GM19452 (cell line): ENCODE results near the gene POC5.
"Not testable (repeated sequence)": the region's sequence is repeated elsewhere in the genome, so short reads cannot be mapped to it uniquely, and the experiment has no call there.

Experiments used
- ATAC-seq: cut with Tn5 transposase; IDR thresholded peaks from one replicate; pipeline ENCODE4 v1.9.1; 2021; ENCODE audit not compliant: unreplicated experiment

Gene POC5

GRCh38 chr5:75706016-75706415, 11.2 kb downstream of the POC5 start:
- no peak for ATAC-seq

- ATAC-seq, result no peak
Observed at GRCh38 chr5:75701856-75702255, 15.4 kb downstream of the POC5 start.

DNA sequence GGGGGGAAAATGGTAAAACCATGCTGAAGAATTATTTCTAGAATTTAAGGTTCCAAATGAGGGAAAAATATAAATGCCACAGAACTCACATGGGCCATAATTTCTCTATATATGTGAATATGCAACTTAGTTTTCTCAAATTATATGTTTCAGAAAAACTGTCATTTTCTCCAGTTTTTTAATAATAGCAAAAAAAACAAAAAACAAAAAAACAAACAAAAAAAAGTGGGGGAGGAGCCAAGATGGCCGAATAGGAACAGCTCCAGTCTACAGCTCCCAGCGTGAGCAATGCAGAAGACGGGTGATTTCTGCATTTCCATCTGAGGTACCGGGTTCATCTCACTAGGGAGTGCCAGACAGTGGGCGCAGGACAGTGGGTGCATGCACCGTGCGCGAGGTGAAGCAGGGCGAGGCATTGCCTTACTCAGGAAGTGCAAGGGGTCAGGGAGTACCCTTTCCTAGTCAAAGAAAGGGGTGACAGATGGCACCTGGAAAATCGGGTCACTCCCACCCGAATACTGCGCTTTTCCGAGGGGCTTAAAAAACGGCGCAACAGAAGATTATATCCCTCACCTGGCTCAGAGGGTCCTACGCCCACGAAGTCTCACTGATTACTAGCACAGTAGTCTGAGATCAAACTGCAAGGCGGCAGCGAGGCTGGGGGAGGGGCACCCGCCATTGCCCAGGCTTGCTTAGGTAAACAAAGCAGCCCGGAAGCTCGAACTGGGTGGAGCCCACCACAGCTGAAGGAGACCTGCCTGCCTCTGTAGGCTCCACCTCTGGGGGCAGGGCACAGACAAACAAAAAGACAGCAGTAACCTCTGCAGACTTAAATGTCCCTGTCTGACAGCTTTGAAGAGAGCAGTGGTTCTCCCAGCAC, 21.5 kb downstream of the POC5 start:
- not testable (repeated sequence) for ATAC-seq

DNA sequence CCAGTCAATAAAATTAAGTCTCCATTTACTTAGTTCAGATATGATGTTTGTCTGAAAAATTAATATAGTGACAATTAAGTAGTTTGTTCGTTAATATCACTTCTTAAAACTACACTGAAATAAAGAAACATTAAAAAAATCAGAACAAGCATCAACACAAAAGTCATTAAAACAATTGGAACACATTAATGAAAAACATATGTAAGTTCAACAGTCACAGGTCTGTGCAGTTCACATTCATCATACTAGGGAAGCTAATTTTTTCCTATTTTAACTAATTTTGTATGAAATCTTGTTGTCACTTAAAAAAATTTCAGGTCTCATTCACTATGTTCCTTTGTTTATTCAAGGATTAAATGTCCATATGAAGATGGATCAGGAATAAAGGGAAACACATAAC, 22.5 kb downstream of the POC5 start:
- ATAC-seq, result no peak

DNA sequence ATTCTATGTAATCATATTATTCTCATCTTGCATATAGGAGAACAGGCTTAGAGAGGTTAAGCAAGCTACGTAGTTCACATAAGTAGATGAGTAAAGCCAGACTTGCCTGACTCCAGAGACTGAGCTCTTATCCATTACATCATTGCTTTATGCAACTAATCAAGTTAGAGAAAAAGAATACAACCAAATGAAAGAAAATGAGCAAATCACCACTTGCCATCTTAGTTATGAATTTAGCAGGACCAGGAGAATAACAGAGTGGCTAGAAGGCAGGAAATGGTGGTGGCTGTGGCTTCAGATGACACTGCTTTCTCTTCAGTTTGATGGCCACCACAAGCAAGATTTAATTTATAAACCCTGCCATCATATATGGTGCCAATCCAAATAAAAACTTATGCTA, 26.6 kb downstream of the POC5 start:
- no peak for ATAC-seq

GRCh38 chr5:75686480-75686879, 30.8 kb downstream of the POC5 start:
- no peak for ATAC-seq

DNA sequence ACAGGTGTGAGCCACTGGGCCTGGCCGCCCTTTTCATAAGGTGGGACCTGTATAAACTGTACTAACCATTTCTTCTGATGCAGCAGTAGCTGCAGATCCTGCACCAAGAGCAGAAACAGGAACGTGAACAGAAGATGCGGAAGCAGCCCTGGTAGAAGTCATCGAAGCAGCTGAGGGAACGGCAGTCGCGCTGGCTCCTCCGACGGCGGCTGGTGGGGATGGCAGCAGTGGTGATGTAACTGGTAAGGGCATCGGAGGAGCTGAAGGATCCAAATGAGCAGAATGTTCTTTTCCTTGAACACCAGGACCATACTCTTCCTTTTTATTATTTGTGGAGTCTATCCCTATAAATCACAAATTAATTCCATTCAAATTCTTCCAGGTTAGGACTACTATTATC, 32.1 kb downstream of the POC5 start:
- ATAC-seq, result no peak

- ATAC-seq, result no peak
Observed at GRCh38 chr5:75681125-75681830, 36.0 kb downstream of the POC5 start.

- no peak for ATAC-seq
Observed at GRCh38 chr5:75678155-75678554, 39.1 kb downstream of the POC5 start.

- ATAC-seq, result no peak
Observed at GRCh38 chr5:75677607-75678006, 39.6 kb downstream of the POC5 start.

- ATAC-seq, result no peak
Observed at GRCh38 chr5:75675783-75676182, 41.5 kb downstream of the POC5 start.

DNA sequence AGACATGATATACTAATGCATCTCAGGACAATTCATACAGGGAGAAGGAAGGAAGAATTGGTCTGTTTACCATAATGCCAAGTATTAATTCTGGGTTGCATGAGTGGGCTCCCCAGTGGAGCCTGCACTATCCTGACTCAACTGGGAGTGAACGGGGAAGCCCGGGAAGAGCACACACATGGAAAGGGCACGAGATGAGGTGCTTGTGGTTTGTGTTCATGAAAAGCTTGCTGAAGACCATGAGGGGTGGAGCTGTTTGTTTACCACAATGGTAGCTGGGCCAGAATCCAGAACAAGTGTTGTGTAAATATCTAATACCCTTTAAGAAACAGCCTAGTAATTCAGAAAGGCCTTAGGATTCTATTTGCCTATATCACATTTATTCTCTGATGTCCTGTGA, 44.6 kb downstream of the POC5 start:
- ATAC-seq, result no peak

DNA sequence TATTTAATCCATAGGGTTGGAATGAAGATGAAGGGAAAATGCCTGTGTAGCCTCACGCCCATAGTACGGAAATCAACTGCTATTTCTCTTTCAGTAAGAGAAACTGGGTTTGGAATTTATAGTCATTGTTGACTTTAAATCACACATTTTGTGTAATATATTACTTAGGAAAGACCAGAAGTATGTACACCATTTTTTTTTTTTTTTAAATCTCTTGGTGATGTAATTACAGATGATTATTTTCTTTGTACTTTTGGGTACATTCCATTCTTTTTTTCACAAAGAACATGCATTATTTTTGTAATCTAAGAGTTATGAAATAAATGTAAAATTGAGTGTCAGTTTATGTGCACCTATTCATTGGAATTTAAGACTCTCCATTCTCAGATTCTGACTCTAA, 45.7 kb downstream of the POC5 start:
- ATAC-seq, result no peak

DNA sequence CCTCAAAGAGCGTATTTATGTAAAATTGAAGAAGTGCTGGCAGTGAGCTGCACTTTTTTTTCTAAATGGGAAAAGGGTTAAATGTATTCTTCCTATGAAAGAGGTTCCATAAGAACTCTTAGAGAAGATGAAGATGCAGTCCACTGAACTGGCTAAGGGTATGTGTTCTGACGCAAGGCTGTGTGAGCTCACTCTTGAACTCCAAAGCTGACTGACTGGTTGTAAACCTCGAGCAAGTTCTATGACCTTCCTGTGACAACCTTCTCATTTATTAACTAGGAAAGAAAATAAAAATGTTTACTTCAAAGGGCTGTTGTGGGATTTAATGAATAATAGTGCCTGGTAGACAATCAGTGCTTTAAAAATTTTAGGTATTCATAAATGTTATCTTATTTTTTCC, 46.7 kb downstream of the POC5 start:
- ATAC-seq, result no peak

DNA sequence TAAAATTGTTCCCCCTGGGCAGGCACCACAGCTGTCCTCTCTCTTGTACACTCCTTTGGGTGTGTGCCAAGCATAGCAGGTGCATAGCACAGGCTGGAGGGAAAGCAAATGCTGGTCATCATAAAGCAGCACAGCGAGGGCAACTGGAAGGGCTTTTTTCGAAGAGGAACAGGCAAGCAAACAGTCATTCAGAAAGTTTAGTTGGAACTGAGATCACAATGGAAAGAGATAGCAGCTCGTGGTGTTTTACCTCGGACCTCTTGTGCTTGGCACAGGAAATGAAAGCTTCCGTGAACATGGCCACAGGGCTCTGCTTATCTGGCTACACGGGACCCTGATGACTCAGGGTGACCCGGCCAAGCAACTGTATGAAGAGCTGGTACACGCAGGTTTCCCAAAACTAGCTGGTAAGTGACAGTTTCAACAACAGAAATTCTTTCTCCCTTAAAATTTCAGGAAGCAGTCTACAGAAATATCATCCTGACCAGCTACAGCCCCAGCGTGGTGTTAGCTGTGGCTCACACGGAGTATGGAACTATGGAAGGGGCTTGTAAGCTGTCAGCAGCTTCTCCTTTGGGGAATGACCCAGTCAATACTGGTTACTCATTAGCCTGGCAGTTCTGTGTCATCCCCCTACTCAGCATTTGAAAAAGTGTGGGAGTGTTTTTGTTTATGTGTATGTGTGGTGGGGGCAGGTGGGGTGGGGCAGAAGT, 48.1 kb downstream of the POC5 start:
- ATAC-seq, result peak; percentile 97

DNA sequence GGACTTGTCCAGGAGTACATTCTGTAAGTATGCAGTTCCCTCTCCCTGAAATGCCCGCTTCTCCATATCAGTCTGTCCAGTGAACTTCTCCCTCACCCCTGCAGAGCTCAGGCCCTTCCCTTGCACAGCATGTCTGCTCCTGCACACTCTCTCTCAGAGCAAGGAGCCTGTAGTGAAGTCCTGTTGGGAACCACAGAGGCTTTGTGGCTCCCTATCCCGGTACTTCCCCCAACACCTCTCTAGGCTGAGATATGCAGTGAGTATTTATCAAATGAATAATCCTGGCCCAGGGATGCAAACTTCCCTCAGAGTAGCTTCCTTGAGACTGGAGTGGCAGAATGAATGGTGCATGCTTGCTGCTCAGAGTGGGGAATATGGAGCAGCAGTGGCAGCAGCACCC, 48.8 kb downstream of the POC5 start:
- ATAC-seq, result peak; percentile 6

- no peak for ATAC-seq
Observed at GRCh38 chr5:75667586-75667985, 49.7 kb downstream of the POC5 start.

DNA sequence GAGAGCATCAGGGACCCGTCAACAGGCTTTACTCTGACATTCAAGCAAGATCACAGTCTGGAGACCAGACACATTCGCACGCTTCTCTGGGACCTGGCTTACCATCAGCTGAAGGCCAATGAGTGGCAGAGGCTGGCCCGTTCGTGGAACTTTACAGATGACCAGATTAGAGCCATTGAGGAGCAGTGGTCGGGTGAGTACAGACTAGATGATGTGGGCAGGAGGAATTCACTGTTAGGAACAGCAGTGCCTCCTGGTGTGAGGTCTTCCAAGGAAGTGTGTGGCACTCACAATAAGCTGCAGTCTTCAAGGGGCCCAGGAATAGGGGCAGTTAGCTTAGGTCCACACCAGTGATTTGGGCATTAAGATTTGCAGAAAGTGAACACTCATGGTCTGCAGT, 50.4 kb downstream of the POC5 start:
- no peak for ATAC-seq

DNA sequence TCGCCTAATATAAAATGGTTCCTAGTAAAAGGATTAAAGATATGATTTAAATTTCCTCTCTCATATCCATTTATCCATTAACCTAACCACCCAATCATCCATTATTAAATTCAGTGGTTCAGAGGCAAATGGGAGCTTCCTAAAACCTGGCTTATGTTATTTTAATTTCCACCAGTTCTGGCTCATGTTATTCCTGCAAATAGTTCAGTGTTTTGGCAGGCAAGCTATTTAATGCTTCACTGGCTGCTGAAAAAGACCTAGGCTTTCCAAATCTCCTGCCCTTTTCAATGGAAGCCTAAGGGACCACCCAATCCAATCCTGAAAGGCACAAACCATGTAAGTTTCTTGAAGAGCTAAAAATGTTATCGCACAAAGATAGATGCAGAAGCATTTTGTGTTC, 52.3 kb downstream of the POC5 start:
- ATAC-seq, result no peak

DNA sequence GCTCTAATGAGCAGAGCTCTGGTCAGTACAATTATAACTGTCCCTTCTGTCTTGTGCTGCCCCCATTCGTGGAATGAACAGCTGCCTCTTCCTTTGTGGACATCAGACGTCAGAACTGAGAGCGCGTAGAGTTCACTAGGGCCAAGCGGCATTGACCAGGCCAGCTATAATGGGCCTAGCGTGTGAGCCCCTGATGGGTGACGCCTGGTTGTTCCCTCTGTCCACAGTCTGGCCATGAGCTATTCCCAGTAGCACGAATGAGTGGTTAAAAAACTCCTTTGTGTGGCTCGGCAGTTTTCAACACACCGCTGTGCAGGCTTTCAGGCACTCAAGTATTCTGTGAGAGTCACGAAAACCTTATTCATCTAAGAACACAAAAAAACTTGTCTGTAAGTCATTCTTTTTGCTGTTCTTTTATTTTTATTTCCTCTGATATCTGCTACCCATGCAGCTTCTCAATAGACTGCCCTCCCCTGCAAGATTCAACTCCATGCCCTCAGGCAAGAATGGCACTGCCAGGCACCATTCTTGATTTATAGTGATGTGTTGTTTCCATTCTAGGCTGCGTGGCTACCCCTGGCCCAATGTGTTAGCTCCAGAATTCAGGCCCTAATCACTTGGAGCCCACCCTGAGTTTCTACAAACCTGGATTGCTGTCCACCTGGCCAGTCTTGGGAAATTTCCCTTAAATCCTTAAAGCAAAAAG, 53.5 kb downstream of the POC5 start:
- ATAC-seq, result no peak

- ATAC-seq, result no peak
Observed at GRCh38 chr5:75662061-75662460, 55.2 kb downstream of the POC5 start.
